Activated CD4-positive, alpha-beta memory T cell treated with anti-CD3 and anti-CD28 coated beads for 36 hours (primary cell): ENCODE data around the gene ACIN1. TPM values are rescaled to one million over a fixed set of nuclear protein-coding genes. Genes with fewer than 3 reads are reported as not detected.

Source experiments
- CTCF ChIA-PET: fragments of 350-600 bp; sonication (Branson Sonifier 250); formaldehyde crosslinking; loops from one replicate; lab custom pipeline; 2021; ENCODE audit warnings: antibody characterized with exemption, inconsistent platforms; lab: Charles Lee
- POLR2A ChIA-PET: fragments of 350-600 bp; sonication (Branson Sonifier 250); formaldehyde crosslinking; loops from one replicate; lab custom pipeline; 2021; ENCODE audit warnings: antibody characterized with exemption; lab: Charles Lee
- DNase-seq: peaks from one replicate; pipeline ENCODE4 v3.0.0-alpha.2; 2020
- H3K27ac Mint-ChIP-seq: one replicate; pipeline ENCODE4 v1.8.0; 2021; ENCODE audit warnings: mixed read lengths
- H3K27me3 Mint-ChIP-seq: one replicate; pipeline ENCODE4 v1.8.0; 2021; ENCODE audit warnings: mixed read lengths
- H3K36me3 Mint-ChIP-seq: one replicate; pipeline ENCODE4 v1.8.0; 2021; ENCODE audit warnings: mixed read lengths
- H3K4me1 Mint-ChIP-seq: one replicate; pipeline ENCODE4 v1.8.0; 2021; ENCODE audit warnings: low read depth, mixed read lengths
- H3K4me3 Mint-ChIP-seq: one replicate; pipeline ENCODE4 v1.8.0; 2021; ENCODE audit warnings: mild to moderate bottlenecking, mixed read lengths
- H3K9me3 Mint-ChIP-seq: one replicate; pipeline ENCODE4 v1.8.0; 2021; ENCODE audit warnings: mixed read lengths
- intact Hi-C: fragments of 100-400 bp; cut with micrococcal nuclease; formaldehyde crosslinking; loops from one replicate; pipeline ENCODE4 v1.15.1; 2023
- total RNA-seq, 2 experiments: library from RNA; stranded (reverse); gene quantifications; one replicate each; pipeline ENCODE4 v1.2.3, GENCODE V29; 2021

Gene ACIN1
- total RNA-seq, result 100 to 1,000 TPM; 148 to 157 TPM

DNA sequence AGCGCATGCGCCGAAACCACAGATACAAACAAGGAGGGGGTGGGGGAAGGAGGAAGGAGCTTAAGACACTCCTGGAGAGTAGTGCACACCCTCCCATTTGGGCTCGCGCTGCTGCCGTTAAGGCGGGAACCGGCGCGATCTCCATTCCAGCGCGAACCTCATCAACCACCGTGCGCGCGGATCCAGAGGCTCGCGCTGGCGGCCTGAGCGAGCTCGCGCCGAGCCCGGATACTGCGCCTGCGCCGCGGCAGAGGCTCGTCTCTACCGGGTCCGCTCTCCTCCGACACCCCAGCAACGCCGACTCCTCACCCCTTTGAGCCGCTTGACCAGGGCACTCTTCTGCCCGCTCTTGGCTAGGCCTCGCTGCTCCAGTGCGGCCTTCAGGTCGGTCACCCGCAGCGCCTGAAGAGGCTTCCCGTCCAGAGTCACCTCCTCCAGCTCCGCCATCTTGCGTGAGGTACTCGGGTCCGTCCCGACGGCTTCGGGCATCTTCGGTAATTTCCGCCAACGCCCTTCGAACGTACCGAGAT lies at the start of gene ACIN1:
ACIN1 (minus strand) TSS at position 471 of the 530 bp plus-strand sequence; CDS start at position 447, 24 bp downstream.
- CTCF ChIA-PET, result interaction anchor here (0.6 to 3.4 kb wide), 18 partner anchors 9 to 232 kb away, joined by 3 to 64 read pairs (median 6); partner anchors contain the start of genes CDH24 and PABPN1
- intact Hi-C loops, result loop anchor here (1.0 to 2.0 kb wide), 7 partner anchors 9 to 458 kb away; partner anchors contain the start of genes PABPN1 and PSMB5
- no peaks in the 10 kb centered on the region for H3K27me3 Mint-ChIP-seq
- H3K9me3 Mint-ChIP-seq, result no peaks in the 10 kb centered on the region
- peak; percentile 81 for DNase-seq
- peaks cover 44% of the 10 kb centered on the region for H3K4me1 Mint-ChIP-seq
- H3K4me3 Mint-ChIP-seq, result no peak within 1 kb of the TSS
- POLR2A ChIA-PET, result interaction anchor here (0.6 to 2.1 kb wide), 13 partner anchors 9 to 251 kb away, joined by 3 to 17 read pairs (median 6); partner anchors contain the start of genes HOMEZ, LRP10, PABPN1 and PPP1R3E
- peaks cover 48% of the 10 kb centered on the region for H3K36me3 Mint-ChIP-seq
- H3K27ac Mint-ChIP-seq, result no peak within 1 kb of the TSS

DNA sequence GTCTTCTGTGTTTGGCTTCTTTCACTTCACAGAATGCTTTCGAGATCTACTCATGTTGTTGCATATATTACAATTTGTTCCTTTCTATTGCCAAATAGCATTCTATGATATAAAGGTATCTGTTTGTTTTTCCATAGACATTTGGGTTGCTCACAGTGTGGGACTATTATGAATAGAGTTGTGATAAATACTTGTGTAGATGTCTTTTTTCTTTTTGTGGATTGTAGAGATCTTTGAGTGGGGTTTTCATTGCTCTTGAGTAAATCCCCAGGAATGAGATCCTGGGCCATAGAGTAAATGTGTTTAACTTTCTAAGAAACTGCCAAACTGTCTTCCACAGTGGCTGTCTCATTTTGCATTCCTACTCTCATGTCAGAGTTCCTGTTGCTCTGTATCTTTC lies 49.0 kb upstream of the ACIN1 start:
- H3K27me3 Mint-ChIP-seq, result no peaks in the 10 kb centered on the region
- H3K36me3 Mint-ChIP-seq, result no peaks in the 10 kb centered on the region
- no peak overlapping the region for H3K4me3 Mint-ChIP-seq
- no peaks in the 10 kb centered on the region for H3K4me1 Mint-ChIP-seq
- no peak overlapping the region for H3K27ac Mint-ChIP-seq
- DNase-seq, result no peak
- ChIA-PET POLR2A (no interaction called here), CTCF (no interaction called here)
- intact Hi-C loops, result no loop called here
- no peaks in the 10 kb centered on the region for H3K9me3 Mint-ChIP-seq

DNA sequence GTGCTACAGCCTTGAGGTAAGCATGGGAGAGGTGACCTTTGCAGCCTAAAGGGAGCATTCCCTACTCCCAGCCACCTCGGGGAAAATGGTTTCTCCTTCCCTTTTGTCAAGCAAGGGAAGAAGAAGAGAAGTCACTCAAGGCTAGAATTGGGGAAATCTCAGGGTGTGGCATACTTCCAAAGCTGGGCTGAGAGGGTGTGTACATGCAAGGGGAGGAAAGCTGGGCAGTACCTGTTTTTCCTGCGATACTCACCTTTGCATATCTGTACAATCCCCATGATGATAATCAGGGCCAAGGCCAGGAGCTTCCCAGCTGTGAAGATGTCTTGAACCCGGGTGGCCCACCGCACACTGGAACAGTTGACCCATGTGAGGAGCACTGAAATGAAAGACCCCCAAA lies 47.9 kb upstream of the ACIN1 start:
- Mint-ChIP-seq H3K36me3 (no peaks in the 10 kb centered on the region), H3K27me3 (no peaks in the 10 kb centered on the region), H3K27ac (no peak overlapping the region), H3K9me3 (no peaks in the 10 kb centered on the region), H3K4me1 (no peaks in the 10 kb centered on the region), H3K4me3 (no peak overlapping the region)
- ChIA-PET CTCF (no interaction called here), POLR2A (no interaction called here)
- no peak for DNase-seq
- intact Hi-C loops, result no loop called here

DNA sequence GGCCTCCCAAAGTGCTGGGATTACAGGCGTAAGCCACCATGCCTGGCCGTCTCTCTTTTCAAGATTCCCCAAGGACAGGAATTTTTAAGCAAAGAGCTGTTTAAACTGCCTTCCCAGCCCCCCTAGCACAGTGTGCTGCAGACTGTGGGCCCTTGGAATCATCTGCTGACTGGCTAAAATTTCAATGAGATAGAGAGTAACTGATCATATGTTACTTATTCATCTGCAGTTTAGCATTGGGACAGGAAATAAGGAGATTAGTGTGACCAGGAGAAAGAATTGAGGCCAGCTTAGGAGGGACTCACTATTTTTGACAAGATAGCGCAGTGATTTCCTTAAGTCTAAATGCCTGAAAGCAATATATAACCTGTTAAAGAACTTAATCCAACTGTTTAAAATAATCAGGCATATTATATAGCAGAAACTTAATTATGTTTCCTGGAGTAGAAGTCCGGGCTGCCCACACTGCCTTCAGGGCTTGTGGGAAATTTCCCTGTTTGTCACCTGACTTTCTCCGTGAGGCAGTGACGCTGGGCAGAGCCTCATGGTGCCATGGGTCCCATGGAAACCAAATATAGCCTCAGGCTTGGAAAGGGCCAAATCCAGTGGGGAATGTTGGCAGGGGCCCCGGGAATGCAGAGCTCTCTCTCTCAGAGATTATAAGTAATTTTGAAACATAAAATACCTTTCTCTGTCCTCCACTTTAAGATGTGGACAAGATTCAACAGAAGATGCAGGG lies 46.9 kb upstream of the ACIN1 start:
- Mint-ChIP-seq H3K4me1 (no peaks in the 10 kb centered on the region), H3K27ac (no peak overlapping the region), H3K27me3 (no peaks in the 10 kb centered on the region), H3K9me3 (no peaks in the 10 kb centered on the region), H3K36me3 (no peaks in the 10 kb centered on the region), H3K4me3 (no peak overlapping the region)
- no peak for DNase-seq
- intact Hi-C loops, result no loop called here
- ChIA-PET CTCF (interaction anchor here (1.1 kb wide), 1 partner anchor 22 kb away, joined by 5 read pairs; no protein-coding TSS in a partner anchor), POLR2A (no interaction called here)

DNA sequence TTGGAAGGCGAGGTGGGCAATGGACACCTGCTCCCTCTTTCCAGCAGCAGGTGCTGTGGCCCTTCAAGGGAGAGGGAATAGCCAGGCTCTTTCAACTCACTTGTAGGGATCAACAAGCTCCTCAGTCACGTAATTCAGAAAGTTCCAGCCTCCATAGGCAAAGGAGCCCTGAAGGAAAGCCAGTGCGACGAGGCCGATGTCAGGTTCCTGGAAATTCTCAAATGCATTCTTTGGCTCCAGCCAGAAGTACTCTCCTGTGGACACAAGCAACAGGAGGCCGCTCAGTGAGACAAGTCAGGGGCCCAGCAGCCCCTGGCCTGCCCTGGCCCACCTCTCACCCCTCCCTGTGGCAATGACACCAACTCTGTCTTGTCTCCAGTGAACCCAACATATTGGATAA lies 45.4 kb upstream of the ACIN1 start:
- no peak overlapping the region for H3K27ac Mint-ChIP-seq
- intact Hi-C loops, result no loop called here
- no peaks in the 10 kb centered on the region for H3K4me1 Mint-ChIP-seq
- POLR2A ChIA-PET, result interaction anchor here (0.5 kb wide), 1 partner anchor 138 kb away, joined by 3 read pairs; no protein-coding TSS in a partner anchor
- H3K27me3 Mint-ChIP-seq, result no peaks in the 10 kb centered on the region
- CTCF ChIA-PET, result no interaction called here
- no peak overlapping the region for H3K4me3 Mint-ChIP-seq
- no peak for DNase-seq
- no peaks in the 10 kb centered on the region for H3K9me3 Mint-ChIP-seq
- no peaks in the 10 kb centered on the region for H3K36me3 Mint-ChIP-seq

GRCh38 chr14:23139874-23140273 lies 44.9 kb upstream of the ACIN1 start:
- no peaks in the 10 kb centered on the region for H3K9me3 Mint-ChIP-seq
- no peak for DNase-seq
- intact Hi-C loops, result no loop called here
- no peak overlapping the region for H3K4me3 Mint-ChIP-seq
- CTCF ChIA-PET, result no interaction called here
- POLR2A ChIA-PET, result interaction anchor here (0.6 kb wide), 1 partner anchor 37 kb away, joined by 3 read pairs; no protein-coding TSS in a partner anchor
- H3K4me1 Mint-ChIP-seq, result no peaks in the 10 kb centered on the region
- no peaks in the 10 kb centered on the region for H3K36me3 Mint-ChIP-seq
- no peaks in the 10 kb centered on the region for H3K27me3 Mint-ChIP-seq
- H3K27ac Mint-ChIP-seq, result no peak overlapping the region

GRCh38 chr14:23137813-23138535 lies 43.0 kb upstream of the ACIN1 start:
- Mint-ChIP-seq H3K27ac (no peak overlapping the region), H3K4me3 (no peak overlapping the region), H3K27me3 (no peaks in the 10 kb centered on the region), H3K4me1 (no peaks in the 10 kb centered on the region), H3K9me3 (no peaks in the 10 kb centered on the region), H3K36me3 (no peaks in the 10 kb centered on the region)
- POLR2A ChIA-PET, result no interaction called here
- intact Hi-C loops, result no loop called here
- no peak for DNase-seq
- CTCF ChIA-PET, result interaction anchor here (2.3 kb wide), 1 partner anchor 17 kb away, joined by 8 read pairs; no protein-coding TSS in a partner anchor

DNA sequence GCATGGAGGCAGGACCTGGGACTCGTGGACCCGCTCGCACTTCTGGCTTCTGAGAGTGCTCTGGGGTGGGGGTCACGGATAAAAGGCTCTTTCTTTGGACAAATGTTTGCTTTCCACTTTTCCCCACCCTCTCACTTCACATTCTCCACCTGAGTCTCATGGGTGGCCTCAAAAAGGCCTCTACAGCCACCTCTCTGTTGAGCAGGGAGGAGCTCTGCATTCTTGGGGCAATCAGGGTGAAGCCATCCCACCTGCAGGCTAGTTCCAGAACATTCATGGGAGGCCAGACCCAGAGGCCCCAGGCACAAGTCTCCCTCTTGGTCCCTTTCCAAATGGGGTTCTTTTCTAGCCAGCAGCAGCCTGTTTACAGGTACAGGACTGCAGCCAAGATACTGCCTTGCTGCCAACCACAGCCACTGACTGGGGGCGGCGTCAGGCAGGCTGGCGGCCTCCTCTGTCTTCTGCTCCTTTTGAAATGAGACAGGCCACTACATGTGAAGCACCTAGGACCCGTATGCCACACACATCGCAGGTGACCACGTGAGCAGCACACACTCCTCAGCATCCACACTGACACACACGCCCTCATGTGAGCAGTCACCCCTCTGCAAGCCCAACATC lies 42.4 kb upstream of the ACIN1 start:
- Mint-ChIP-seq H3K27me3 (no peaks in the 10 kb centered on the region), H3K4me3 (no peak overlapping the region), H3K27ac (no peak overlapping the region), H3K4me1 (no peaks in the 10 kb centered on the region), H3K9me3 (no peaks in the 10 kb centered on the region), H3K36me3 (no peaks in the 10 kb centered on the region)
- DNase-seq, result no peak
- POLR2A ChIA-PET, result no interaction called here
- CTCF ChIA-PET, result interaction anchor here (2.3 kb wide), 1 partner anchor 16 kb away, joined by 8 read pairs; no protein-coding TSS in a partner anchor
- intact Hi-C loops, result no loop called here

DNA sequence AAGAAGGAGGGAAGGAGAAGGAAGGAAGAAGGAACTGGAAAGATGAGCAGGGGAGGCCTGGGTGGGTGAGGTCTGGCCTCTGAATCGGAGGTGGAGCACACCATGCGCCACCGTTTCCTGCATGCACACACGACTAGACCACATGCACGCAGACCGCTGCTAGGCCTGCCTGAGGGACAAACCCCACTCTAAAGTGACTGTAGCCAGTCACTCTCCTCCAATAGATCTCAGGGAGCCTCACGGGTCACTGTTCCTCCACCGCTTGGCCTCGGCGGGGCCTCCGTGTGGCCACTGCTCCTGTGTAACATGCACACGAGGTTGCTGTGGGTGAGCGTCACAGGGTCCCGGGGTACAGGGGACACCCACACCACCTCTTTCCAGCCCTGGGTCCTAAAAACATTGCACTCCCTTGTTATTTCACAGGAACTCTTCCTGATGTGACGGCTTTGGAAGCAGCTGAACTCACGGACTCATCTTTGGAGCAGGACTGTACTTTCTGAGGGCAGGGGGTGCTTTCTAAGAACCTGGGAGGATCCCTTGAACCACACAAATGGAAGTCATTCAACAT lies 41.7 kb upstream of the ACIN1 start:
- POLR2A ChIA-PET, result no interaction called here
- H3K27ac Mint-ChIP-seq, result no peak overlapping the region
- H3K9me3 Mint-ChIP-seq, result no peaks in the 10 kb centered on the region
- intact Hi-C loops, result no loop called here
- no peak overlapping the region for H3K4me3 Mint-ChIP-seq
- H3K4me1 Mint-ChIP-seq, result no peaks in the 10 kb centered on the region
- H3K36me3 Mint-ChIP-seq, result no peaks in the 10 kb centered on the region
- no peak for DNase-seq
- CTCF ChIA-PET, result interaction anchor here (2.3 kb wide), 1 partner anchor 16 kb away, joined by 8 read pairs; no protein-coding TSS in a partner anchor
- H3K27me3 Mint-ChIP-seq, result no peaks in the 10 kb centered on the region

- Mint-ChIP-seq H3K27ac (no peak overlapping the region), H3K4me1 (peaks cover 5% of the 10 kb centered on the region), H3K36me3 (no peaks in the 10 kb centered on the region), H3K4me3 (no peak overlapping the region), H3K27me3 (peaks cover 3% of the 10 kb centered on the region), H3K9me3 (no peaks in the 10 kb centered on the region)
- intact Hi-C loops, result no loop called here
- ChIA-PET CTCF (interaction anchor here (1.5 kb wide), 1 partner anchor 12 kb away, joined by 4 read pairs; no protein-coding TSS in a partner anchor), POLR2A (no interaction called here)
- DNase-seq, result no peak
Observed at GRCh38 chr14:23132970-23133369, 38.0 kb upstream of the ACIN1 start.

DNA sequence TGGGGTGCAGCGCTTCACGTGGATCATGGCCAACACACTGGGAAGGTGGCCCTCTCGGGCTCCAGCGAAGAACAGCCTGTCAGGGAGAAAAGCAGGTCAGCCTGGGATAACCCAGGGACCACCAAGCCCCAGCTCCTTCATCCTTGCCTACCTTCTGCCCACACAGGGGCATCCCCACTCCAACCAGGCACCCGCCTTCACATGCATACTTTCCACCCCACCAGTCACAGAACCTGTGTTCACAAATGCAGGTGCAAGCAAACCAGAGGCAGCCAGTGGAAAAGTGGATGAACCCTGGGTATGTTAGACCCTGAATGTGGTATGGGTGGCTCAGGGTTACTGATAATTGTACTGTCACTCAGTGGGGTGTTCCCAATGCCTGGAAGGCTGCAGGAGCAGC lies 36.5 kb upstream of the ACIN1 start:
- Mint-ChIP-seq H3K36me3 (no peaks in the 10 kb centered on the region), H3K9me3 (no peaks in the 10 kb centered on the region), H3K4me1 (peaks cover 7% of the 10 kb centered on the region), H3K27me3 (peaks cover 3% of the 10 kb centered on the region), H3K4me3 (no peak overlapping the region), H3K27ac (no peak overlapping the region)
- no peak for DNase-seq
- POLR2A ChIA-PET, result no interaction called here
- intact Hi-C loops, result no loop called here
- CTCF ChIA-PET, result interaction anchor here (4.5 kb wide), 1 partner anchor 11 kb away, joined by 35 read pairs; no protein-coding TSS in a partner anchor
